GM12801 (cell line): Measurements from ENCODE around the gene POMC.

Experiments
- TF ChIP-seq, protein P1 (sequence below): IDR thresholded peaks from one replicate; pipeline ENCODE4 v1.5.1; 2011; ENCODE audit warnings: control low read depth; ENCODE audit not compliant: insufficient read length; ENCODE audit errors: extremely low read depth

POMC gene

GRCh38 chr2:25190536-25190935 is 22.2 kb upstream of the POMC start:
- TF ChIP-seq, protein P1, sequence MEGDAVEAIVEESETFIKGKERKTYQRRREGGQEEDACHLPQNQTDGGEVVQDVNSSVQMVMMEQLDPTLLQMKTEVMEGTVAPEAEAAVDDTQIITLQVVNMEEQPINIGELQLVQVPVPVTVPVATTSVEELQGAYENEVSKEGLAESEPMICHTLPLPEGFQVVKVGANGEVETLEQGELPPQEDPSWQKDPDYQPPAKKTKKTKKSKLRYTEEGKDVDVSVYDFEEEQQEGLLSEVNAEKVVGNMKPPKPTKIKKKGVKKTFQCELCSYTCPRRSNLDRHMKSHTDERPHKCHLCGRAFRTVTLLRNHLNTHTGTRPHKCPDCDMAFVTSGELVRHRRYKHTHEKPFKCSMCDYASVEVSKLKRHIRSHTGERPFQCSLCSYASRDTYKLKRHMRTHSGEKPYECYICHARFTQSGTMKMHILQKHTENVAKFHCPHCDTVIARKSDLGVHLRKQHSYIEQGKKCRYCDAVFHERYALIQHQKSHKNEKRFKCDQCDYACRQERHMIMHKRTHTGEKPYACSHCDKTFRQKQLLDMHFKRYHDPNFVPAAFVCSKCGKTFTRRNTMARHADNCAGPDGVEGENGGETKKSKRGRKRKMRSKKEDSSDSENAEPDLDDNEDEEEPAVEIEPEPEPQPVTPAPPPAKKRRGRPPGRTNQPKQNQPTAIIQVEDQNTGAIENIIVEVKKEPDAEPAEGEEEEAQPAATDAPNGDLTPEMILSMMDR = no peak

DNA sequence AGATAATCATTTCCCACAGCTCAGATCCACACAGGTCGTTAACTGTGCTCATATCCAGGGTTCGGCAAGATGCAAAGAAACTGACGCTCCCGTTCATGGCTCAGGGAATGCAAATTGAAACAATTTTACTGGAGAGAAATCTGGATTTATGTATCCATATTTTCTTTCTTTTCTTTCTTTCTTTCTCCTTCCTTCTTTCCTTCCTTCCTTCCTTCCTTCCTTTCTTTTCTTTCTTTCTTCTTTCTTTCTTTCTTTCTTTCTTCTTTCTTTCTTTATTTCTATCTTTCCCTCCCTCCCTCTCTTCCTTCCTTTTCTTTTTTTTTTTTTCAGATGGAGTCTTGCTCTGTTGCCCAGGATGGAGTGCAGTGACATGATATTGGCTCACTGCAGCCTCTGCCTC is 20.0 kb upstream of the POMC start:
- TF ChIP-seq, protein P1 = no peak

DNA sequence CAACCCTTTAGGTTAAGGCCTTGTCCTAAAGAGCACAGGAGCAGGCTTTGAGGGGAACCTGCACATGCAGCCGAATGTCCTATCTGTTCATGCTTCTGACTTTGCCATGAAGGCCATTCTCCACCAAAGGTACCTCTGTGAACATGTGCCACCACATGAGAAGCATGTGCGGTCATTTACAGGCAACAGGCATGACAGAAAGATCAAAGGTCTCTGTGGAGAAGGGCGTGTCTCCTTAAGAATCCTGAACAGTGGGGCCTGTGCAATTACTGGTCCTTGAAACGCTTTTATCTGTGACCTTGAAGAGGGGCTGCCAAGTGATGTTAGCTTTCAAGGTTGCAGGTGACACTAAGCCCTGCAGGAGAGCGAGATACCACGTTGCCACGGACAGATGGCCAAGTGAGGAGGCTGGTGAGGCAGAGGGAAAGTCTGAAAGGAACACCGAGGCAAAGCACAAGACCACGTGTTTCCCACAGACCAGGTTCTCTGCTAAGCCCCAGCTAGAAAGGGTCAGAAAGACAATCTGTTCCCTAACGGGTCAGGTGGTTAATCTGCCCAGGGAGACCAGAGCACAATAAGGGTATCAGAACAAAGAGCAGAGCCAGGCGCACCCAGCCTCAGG is 19.5 kb upstream of the POMC start:
- TF ChIP-seq, protein P1 = no peak

- TF ChIP-seq, protein P1 = no peak
These were observed 15.9 kb upstream of the POMC start for GRCh38 chr2:25184254-25184653.

DNA sequence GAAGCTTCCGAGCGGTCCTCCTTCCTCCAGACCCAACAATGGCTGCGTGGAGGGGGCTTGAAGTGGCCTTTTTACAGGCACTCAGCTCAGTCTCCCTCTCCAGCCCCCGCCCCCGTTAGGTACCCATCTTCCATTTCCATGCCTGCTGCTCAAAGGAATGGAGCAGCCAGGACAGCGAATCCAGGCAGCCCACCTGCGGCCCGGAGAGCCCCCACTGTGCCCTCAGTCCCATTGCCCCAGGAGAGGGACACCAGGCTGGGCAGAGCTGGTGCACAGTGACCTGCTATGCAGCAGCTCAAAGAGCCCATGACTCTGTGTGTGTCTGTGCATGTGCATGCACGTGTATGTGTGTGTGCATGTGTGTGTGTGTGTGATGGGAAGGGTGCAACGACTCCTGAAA is 10.6 kb upstream of the POMC start:
- TF ChIP-seq, protein P1 = no peak

GRCh38 chr2:25177211-25177611 is 8.8 kb upstream of the POMC start:
- TF ChIP-seq, protein P1 = no peak

DNA sequence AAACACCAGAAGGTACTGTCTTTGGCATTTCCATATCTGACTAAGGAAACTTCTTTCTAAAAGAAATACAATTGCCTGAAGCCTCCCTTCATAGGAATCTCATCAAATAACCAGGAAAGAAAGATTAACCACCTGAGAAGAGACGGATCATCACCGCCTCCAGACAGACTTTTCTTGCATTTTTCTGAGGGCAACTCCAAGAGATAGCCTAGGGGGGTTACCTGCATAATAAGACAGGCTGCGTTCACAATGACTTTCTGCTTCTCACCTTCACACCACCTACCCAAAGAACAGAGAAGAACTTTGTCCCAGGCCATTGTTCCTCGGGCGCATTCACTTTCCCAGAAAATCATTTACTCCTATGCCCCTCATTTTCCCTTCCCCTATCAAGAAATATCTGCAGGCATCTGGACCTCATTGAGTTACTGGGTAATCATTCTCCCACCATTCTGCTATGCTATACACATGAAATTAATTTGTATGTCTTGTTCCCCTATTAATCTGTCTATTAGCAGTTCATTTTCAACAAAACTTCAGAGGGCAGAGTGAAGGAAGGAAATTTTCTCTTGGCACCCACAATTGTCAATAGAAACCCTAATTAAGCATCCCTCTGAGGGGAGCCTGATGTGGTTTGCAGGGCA is 8.3 kb upstream of the POMC start:
- TF ChIP-seq, protein P1 = no peak
